H1 (cell line): ENCODE results near the gene R3HDM4.

ENCODE experiments used
- ATF3 ChIP-seq: IDR thresholded peaks from 2 replicates; pipeline ENCODE4 v1.6.1; 2011; ENCODE audit warnings: low read depth, mild to moderate bottlenecking, low read length; ENCODE audit not compliant: insufficient read depth
- CHD2 ChIP-seq: IDR thresholded peaks from 2 replicates; pipeline ENCODE4 v1.6.1; 2012; ENCODE audit warnings: low read length, improper control_type of control experiment
- CTCF ChIP-seq, 3 experiments: IDR thresholded peaks; 1 replicate in 2 of 3; 2 replicates in 1 of 3; pipeline versions ENCODE4 v1.5.1 to v1.6.1; 2011; ENCODE audit warnings: low read length in 3 of 3, mild to moderate bottlenecking in 3 of 3, inconsistent platforms in 2 of 3, low read depth in 1 of 3, moderate library complexity in 1 of 3; ENCODE audit not compliant: insufficient read depth in 1 of 3; ENCODE audit errors: control extremely low read depth in 1 of 3
- E2F6 ChIP-seq: IDR thresholded peaks from 2 replicates; pipeline ENCODE4 v1.6.1; 2012; ENCODE audit warnings: inconsistent platforms
- EGR1 ChIP-seq: IDR thresholded peaks from 2 replicates; pipeline ENCODE4 v1.6.1; 2011; ENCODE audit warnings: low read depth, low read length, borderline replicate concordance
- EP300 ChIP-seq, 2 experiments: IDR thresholded peaks; 1 replicate in 1 of 2; 2 replicates in 1 of 2; pipeline ENCODE4 v1.6.1; 2011 to 2012; ENCODE audit warnings: low read depth in 2 of 2, low read length in 2 of 2, mild to moderate bottlenecking in 2 of 2, borderline replicate concordance in 1 of 2, inconsistent platforms in 1 of 2, moderate library complexity in 1 of 2
- HDAC6 ChIP-seq: IDR thresholded peaks from one replicate; pipeline ENCODE4 v1.7.1; 2012; ENCODE audit warnings: low read depth, mild to moderate bottlenecking, inconsistent platforms, low read length, moderate library complexity
- MAFK ChIP-seq: IDR thresholded peaks from 2 replicates; pipeline ENCODE4 v1.6.1; 2012; ENCODE audit warnings: low read depth, mild to moderate bottlenecking, improper control_type of control experiment, low read length
- MAX ChIP-seq: IDR thresholded peaks from 2 replicates; pipeline ENCODE4 v1.6.1; 2012; ENCODE audit warnings: inconsistent platforms
- POLR2A ChIP-seq, 2 experiments: IDR thresholded peaks; 1 replicate in 1 of 2; 2 replicates in 1 of 2; pipeline ENCODE4 v1.6.1; 2011; ENCODE audit warnings: low read depth in 2 of 2, low read length in 2 of 2, mild to moderate bottlenecking in 2 of 2; ENCODE audit errors: control extremely low read depth in 1 of 2
- TAF1 ChIP-seq: IDR thresholded peaks from 2 replicates; pipeline ENCODE4 v1.6.1; 2011; ENCODE audit warnings: mild to moderate bottlenecking, low read depth, low read length
- USF2 ChIP-seq: IDR thresholded peaks from 2 replicates; pipeline ENCODE4 v1.6.1; 2011; ENCODE audit warnings: low read length, improper control_type of control experiment

GRCh38 chr19:870314-870713 is 42.7 kb downstream of the R3HDM4 start:
- TF ChIP-seq ATF3: no peak
- TF ChIP-seq POLR2A (IDR thresholded peaks at IDR 0.05; ENCODE audit: control extremely low read depth in 1 of 2, low read depth in 2 of 2, low read length in 2 of 2): no peak
- TF ChIP-seq TAF1: no peak
- no peak for TF ChIP-seq MAX
- no peak for TF ChIP-seq USF2
- TF ChIP-seq HDAC6: no peak
- TF ChIP-seq CTCF (IDR thresholded peaks at IDR 0.05; ENCODE audit: control extremely low read depth in 1 of 3, insufficient read depth in 1 of 3, low read depth in 1 of 3, low read length in 3 of 3): no peak
- no peak for TF ChIP-seq EGR1
- TF ChIP-seq E2F6: no peak
- no peak for TF ChIP-seq MAFK
- TF ChIP-seq EP300 (IDR thresholded peaks at IDR 0.05; ENCODE audit: borderline replicate concordance in 1 of 2, low read depth in 2 of 2, low read length in 2 of 2): no peak
- no peak for TF ChIP-seq CHD2
